GM21529 (cell line): ENCODE measurements around the gene KCNIP4.

Source experiments
- ATAC-seq: cut with Tn5 transposase; IDR thresholded peaks from one replicate; pipeline ENCODE4 v1.9.1; 2021; ENCODE audit not compliant: unreplicated experiment

The KCNIP4 gene

GRCh38 chr4:21856301-21856700 is 92.3 kb downstream of the KCNIP4 start:
- no peak for ATAC-seq

GRCh38 chr4:21849077-21849476 is 99.5 kb downstream of the KCNIP4 start:
- ATAC-seq = no peak

GRCh38 chr4:21848021-21848420 is 100.6 kb downstream of the KCNIP4 start:
- no peak for ATAC-seq

- ATAC-seq = no peak
Measured at GRCh38 chr4:21845663-21846062, 102.9 kb downstream of the KCNIP4 start.

GRCh38 chr4:21835712-21836111 is 112.9 kb downstream of the KCNIP4 start:
- ATAC-seq = no peak

GRCh38 chr4:21830272-21830671 is 118.3 kb downstream of the KCNIP4 start:
- no peak for ATAC-seq

- no peak for ATAC-seq
Measured at GRCh38 chr4:21827575-21827974, 121.0 kb downstream of the KCNIP4 start.

- ATAC-seq = no peak
Measured at GRCh38 chr4:21826071-21826470, 122.5 kb downstream of the KCNIP4 start.

GRCh38 chr4:21819086-21819485 is 129.5 kb downstream of the KCNIP4 start:
- no peak for ATAC-seq

- ATAC-seq = no peak
Measured at GRCh38 chr4:21815651-21816377, 132.8 kb downstream of the KCNIP4 start.

- no peak for ATAC-seq
Measured at GRCh38 chr4:21811565-21811964, 137.0 kb downstream of the KCNIP4 start.

GRCh38 chr4:21806991-21807390 is 141.6 kb downstream of the KCNIP4 start:
- no peak for ATAC-seq

- no peak for ATAC-seq
Measured at GRCh38 chr4:21802406-21802805, 146.2 kb downstream of the KCNIP4 start.

GRCh38 chr4:21801661-21802385 is 146.7 kb downstream of the KCNIP4 start:
- ATAC-seq = no peak

GRCh38 chr4:21795091-21795490 is 153.5 kb downstream of the KCNIP4 start:
- no peak for ATAC-seq

- ATAC-seq = no peak
Measured at GRCh38 chr4:21792736-21793135, 155.8 kb downstream of the KCNIP4 start.

- ATAC-seq = no peak
Measured at GRCh38 chr4:21790438-21791029, 158.0 kb downstream of the KCNIP4 start.

- no peak for ATAC-seq
Measured at GRCh38 chr4:21780148-21780547, 168.4 kb downstream of the KCNIP4 start.

GRCh38 chr4:21778702-21779101 is 169.9 kb downstream of the KCNIP4 start:
- no peak for ATAC-seq

GRCh38 chr4:21775703-21776102 is 172.9 kb downstream of the KCNIP4 start:
- no peak for ATAC-seq

GRCh38 chr4:21769404-21770147 is 179.0 kb downstream of the KCNIP4 start:
- ATAC-seq = no peak
